ENCODE measurements around the gene OSBPL6. TPM values are rescaled to one million over a fixed set of nuclear protein-coding genes. Genes with fewer than 3 reads are reported as not detected.
"Not testable (repeated sequence)": the region's sequence is repeated elsewhere in the genome, so short reads cannot be mapped to it uniquely, and the experiment has no call there.

The OSBPL6 gene
- total RNA-seq, 1 experiment from 2014 or later = 11.6 TPM

DNA sequence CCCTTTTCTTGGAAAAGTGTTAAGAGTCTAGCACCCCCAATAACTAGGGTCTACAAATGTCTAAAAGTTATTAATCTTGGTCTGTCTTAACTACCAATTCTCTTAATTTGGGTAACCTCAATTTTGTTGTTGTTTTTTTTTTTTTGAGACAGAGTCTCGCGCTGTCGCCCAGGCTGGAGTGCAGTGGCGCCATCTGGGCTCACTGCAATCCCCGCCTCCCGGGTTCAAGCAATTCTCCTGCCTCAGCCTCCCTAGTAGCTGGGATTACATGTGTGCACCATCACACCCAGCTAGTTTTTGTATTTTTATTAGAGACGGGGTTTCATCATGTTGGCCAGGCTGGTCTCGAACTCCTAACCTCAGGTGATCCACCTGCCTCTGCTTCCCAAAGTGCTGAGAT is 218.1 kb downstream of the OSBPL6 start:
- H3K4me1 ChIP-seq (ENCODE audit: control insufficient read depth in 1 of 2, insufficient read depth in 2 of 2, low read length in 2 of 2) = peaks cover 12 to 17% of the 10 kb centered on the region in 2 experiments; a peak in 3 of 4 replicates
- H3K9ac ChIP-seq (ENCODE audit: low read length) = 0 out of 2 replicates have a peak overlapping the region, but pooled peaks have one; percentile 75
- BruUV-seq (replicated peaks); ATAC-seq; H3K9me2 ChIP-seq (ENCODE audit: insufficient read depth); DNase-seq (ENCODE audit: low read depth, low spot score); H3K36me3 ChIP-seq (ENCODE audit: control insufficient read depth in 1 of 2, insufficient read depth in 2 of 2, low read length in 2 of 2); H4K20me1 ChIP-seq (ENCODE audit: insufficient read depth); H3K9me3 ChIP-seq (ENCODE audit: control insufficient read depth in 1 of 2, insufficient read depth in 1 of 2, low read depth in 1 of 2, low read length in 2 of 2); RAD21 ChIA-PET (ENCODE audit: low non-redundant PET in 1 of 2, low total read pairs in 2 of 2, uncharacterized antibody in 2 of 2, unreplicated experiment in 2 of 2); H3K27ac ChIP-seq (ENCODE audit: low read depth, low read length); H3K79me2 ChIP-seq (ENCODE audit: insufficient read depth, low read length); H3K27me3 ChIP-seq (ENCODE audit: insufficient read depth, low read length): not testable (repeated sequence)
- H3K4me3 ChIP-seq (replicated peaks in 1 of 2; ENCODE audit: low read depth in 1 of 2, low read length in 2 of 2) = peak overlapping the region; percentile 68 to 79; a peak in 3 of 4 replicates
- intact Hi-C loops (cut with micrococcal nuclease) = loop anchor here (5.0 to 10.0 kb wide), 4 partner anchors 105 to 508 kb away; no protein-coding TSS in a partner anchor
- ChIA-PET POLR2A (interaction anchor here (1.1 kb wide), 1 partner anchor 300 kb away, joined by 3 read pairs; the partner anchor contains the start of gene RBM45), CTCF (interaction anchor here (1.5 to 2.2 kb wide), 3 partner anchors 15 to 288 kb away, joined by 3 to 5 read pairs (median 4); no protein-coding TSS in a partner anchor)
- H2AFZ ChIP-seq (ENCODE audit: low read depth, low read length, poor library complexity, severe bottlenecking) = peak overlapping the region; percentile 92
- H3K4me2 ChIP-seq (ENCODE audit: low read length) = peak overlapping the region; percentile 86

GRCh38 chr2:178413472-178414265 is 219.4 kb downstream of the OSBPL6 start:
- H3K79me2 ChIP-seq (ENCODE audit: insufficient read depth, low read length) = no peaks in the 10 kb centered on the region
- ChIA-PET POLR2A (interaction anchor here (1.0 to 2.3 kb wide), 7 partner anchors 9 to 301 kb away, joined by 4 to 11 read pairs (median 4); partner anchors contain the start of genes PJVK, PRKRA and RBM45), CTCF (interaction anchor here (0.6 to 2.7 kb wide), 21 partner anchors 10 to 303 kb away, joined by 3 to 25 read pairs (median 4); partner anchors contain the start of gene RBM45), RAD21 (ENCODE audit: low non-redundant PET in 1 of 2, low total read pairs in 2 of 2, uncharacterized antibody in 2 of 2, unreplicated experiment in 2 of 2) (no interaction called here)
- intact Hi-C loops (cut with micrococcal nuclease) = loop anchor here (1.0 to 10.0 kb wide), 6 partner anchors 106 to 509 kb away; partner anchors contain the start of gene RBM45
- peak overlapping the region; percentile 73 for H3K27ac ChIP-seq (ENCODE audit: low read depth, low read length)
- H4K20me1 ChIP-seq (ENCODE audit: insufficient read depth) = no peaks in the 10 kb centered on the region
- H2AFZ ChIP-seq (ENCODE audit: low read depth, low read length, poor library complexity, severe bottlenecking) = peak overlapping the region; percentile 92
- H3K4me3 ChIP-seq (replicated peaks in 1 of 2; ENCODE audit: low read depth in 1 of 2, low read length in 2 of 2) = peak overlapping the region; percentile 68 to 79
- H3K9me2 ChIP-seq (ENCODE audit: insufficient read depth) = no peaks in the 10 kb centered on the region
- ATAC-seq = peak; percentile 83
- H3K27me3 ChIP-seq (ENCODE audit: insufficient read depth, low read length) = no peaks in the 10 kb centered on the region
- no peaks in the 10 kb centered on the region for H3K9me3 ChIP-seq (ENCODE audit: control insufficient read depth in 1 of 2, insufficient read depth in 1 of 2, low read depth in 1 of 2, low read length in 2 of 2)
- DNase-seq (ENCODE audit: low read depth, low spot score) = peak; percentile 67
- peak overlapping the region; percentile 86 for H3K4me2 ChIP-seq (ENCODE audit: low read length)
- H3K9ac ChIP-seq (ENCODE audit: low read length) = peak overlapping the region; percentile 75
- no peaks in the 10 kb centered on the region for H3K36me3 ChIP-seq (ENCODE audit: control insufficient read depth in 1 of 2, insufficient read depth in 2 of 2, low read length in 2 of 2)
- peaks cover 12 to 17% of the 10 kb centered on the region in 2 experiments; a peak in 3 of 4 replicates for H3K4me1 ChIP-seq (ENCODE audit: control insufficient read depth in 1 of 2, insufficient read depth in 2 of 2, low read length in 2 of 2)
- BruUV-seq (replicated peaks) = no TSS peak
- TF ChIP-seq EGR1 (IDR thresholded peaks at IDR 0.05; ENCODE audit: low read depth) = no peak
- peak; percentile 1 for TF ChIP-seq ZBTB33 (IDR thresholded peaks at IDR 0.05; ENCODE audit: extremely low read depth, insufficient replicate concordance, low read length)
- TF ChIP-seq EZH2 (IDR thresholded peaks at IDR 0.05) = no peak
- no peak for TF ChIP-seq JUND (IDR thresholded peaks at IDR 0.05)
- TF ChIP-seq YY1 (IDR thresholded peaks at IDR 0.05; ENCODE audit: extremely low read depth, insufficient replicate concordance, low read depth, low read length) = peak; percentile 27
- TF ChIP-seq, protein P1, sequence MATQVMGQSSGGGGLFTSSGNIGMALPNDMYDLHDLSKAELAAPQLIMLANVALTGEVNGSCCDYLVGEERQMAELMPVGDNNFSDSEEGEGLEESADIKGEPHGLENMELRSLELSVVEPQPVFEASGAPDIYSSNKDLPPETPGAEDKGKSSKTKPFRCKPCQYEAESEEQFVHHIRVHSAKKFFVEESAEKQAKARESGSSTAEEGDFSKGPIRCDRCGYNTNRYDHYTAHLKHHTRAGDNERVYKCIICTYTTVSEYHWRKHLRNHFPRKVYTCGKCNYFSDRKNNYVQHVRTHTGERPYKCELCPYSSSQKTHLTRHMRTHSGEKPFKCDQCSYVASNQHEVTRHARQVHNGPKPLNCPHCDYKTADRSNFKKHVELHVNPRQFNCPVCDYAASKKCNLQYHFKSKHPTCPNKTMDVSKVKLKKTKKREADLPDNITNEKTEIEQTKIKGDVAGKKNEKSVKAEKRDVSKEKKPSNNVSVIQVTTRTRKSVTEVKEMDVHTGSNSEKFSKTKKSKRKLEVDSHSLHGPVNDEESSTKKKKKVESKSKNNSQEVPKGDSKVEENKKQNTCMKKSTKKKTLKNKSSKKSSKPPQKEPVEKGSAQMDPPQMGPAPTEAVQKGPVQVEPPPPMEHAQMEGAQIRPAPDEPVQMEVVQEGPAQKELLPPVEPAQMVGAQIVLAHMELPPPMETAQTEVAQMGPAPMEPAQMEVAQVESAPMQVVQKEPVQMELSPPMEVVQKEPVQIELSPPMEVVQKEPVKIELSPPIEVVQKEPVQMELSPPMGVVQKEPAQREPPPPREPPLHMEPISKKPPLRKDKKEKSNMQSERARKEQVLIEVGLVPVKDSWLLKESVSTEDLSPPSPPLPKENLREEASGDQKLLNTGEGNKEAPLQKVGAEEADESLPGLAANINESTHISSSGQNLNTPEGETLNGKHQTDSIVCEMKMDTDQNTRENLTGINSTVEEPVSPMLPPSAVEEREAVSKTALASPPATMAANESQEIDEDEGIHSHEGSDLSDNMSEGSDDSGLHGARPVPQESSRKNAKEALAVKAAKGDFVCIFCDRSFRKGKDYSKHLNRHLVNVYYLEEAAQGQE (IDR thresholded peaks at IDR 0.05; ENCODE audit: low read depth) = no peak
- 0 out of 2 replicates have a peak, but pooled peaks have one; percentile 1 for TF ChIP-seq RAD21 (IDR thresholded peaks at IDR 0.05; ENCODE audit: low read depth)
- TF ChIP-seq POLR2AphosphoS5 (IDR thresholded peaks at IDR 0.05; ENCODE audit: low read depth, low read length) = peak; percentile 64; the same call in 1 of the 2 replicates
- TF ChIP-seq ZNF274 (IDR thresholded peaks at IDR 0.05; ENCODE audit: low read depth, low read length) = no peak
- TF ChIP-seq TCF7L2 (IDR thresholded peaks at IDR 0.05; ENCODE audit: borderline replicate concordance, extremely low read depth, insufficient read depth, insufficient read length) = peak; percentile 44
- no peak for TF ChIP-seq CBX3 (IDR thresholded peaks at IDR 0.05; ENCODE audit: low read depth)
- TF ChIP-seq ZFX (IDR thresholded peaks at IDR 0.05) = peak; percentile 49

Measured in HCT116 (cell line).